Lower leg skin (tissue), 3 donors: Measurements from ENCODE around the gene WDR19.

ENCODE experiments used
- CTCF ChIP-seq, 3 donors: fragments of 450-650 bp; IDR thresholded peaks; one replicate each; pipeline ENCODE4 v1.5.1; 2016; ENCODE audit warnings: antibody characterized with exemption in 3 of 3, mild to moderate bottlenecking in 3 of 3, moderate library complexity in 2 of 3
- POLR2A ChIP-seq, 2 donors: fragments of 450-650 bp; IDR thresholded peaks; one replicate each; pipeline ENCODE4 v1.6.1; 2016 to 2017; ENCODE audit warnings: antibody characterized with exemption in 2 of 2, mild to moderate bottlenecking in 1 of 2, moderate library complexity in 1 of 2

DNA sequence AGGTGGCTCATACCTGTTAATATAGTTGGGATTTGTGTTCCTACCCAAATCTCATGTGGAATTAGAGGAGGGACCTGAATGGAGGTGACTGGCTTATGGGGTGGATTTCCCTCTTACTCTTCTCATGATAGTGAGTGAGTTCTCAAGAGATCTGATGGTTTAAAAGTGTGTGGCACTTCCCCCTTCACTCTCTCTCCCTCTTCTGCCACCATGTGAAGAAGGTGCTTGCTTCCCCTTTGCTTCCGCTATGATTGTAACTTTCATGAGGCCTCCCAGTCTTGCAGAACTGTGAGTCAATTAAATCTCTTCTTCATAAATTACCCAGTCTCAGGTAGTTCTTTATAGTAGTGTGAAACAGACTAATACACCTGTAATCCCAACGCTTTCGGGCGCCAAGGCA is 28.3 kb upstream of the WDR19 start:
- TF ChIP-seq POLR2A (IDR thresholded peaks at IDR 0.05) = no peak
- no peak for TF ChIP-seq CTCF (IDR thresholded peaks at IDR 0.05)
